IPS-20b (cell line): ENCODE measurements around the gene SSTR5.
A peak's percentile ranks its signal among the peaks of the same experiment; 100 is the strongest.

Experiments used
- H3K27ac ChIP-seq: one replicate; pipeline ENCODE4 v1.5.1; 2013; ENCODE audit warnings: low read length
- H3K27me3 ChIP-seq: 2 replicates; pipeline ENCODE4 v1.6.1; 2013; ENCODE audit warnings: mild to moderate bottlenecking, low read length, inconsistent platforms; ENCODE audit not compliant: insufficient read depth
- H3K36me3 ChIP-seq: 2 replicates; pipeline ENCODE4 v1.6.1; 2013; ENCODE audit warnings: low read depth, mild to moderate bottlenecking, inconsistent platforms, low read length, moderate library complexity; ENCODE audit not compliant: insufficient read depth
- H3K4me1 ChIP-seq: 2 replicates; pipeline ENCODE4 v1.6.1; 2013; ENCODE audit warnings: mild to moderate bottlenecking, control low read depth, inconsistent platforms, low read length, moderate library complexity; ENCODE audit not compliant: insufficient read depth
- H3K4me3 ChIP-seq: 2 replicates; pipeline ENCODE4 v1.5.1; 2013; ENCODE audit warnings: mild to moderate bottlenecking, low read length, inconsistent platforms
- H3K9ac ChIP-seq: 2 replicates; pipeline ENCODE4 v1.6.1; 2013; ENCODE audit warnings: low read depth, mild to moderate bottlenecking, inconsistent platforms, low read length, moderate library complexity
- H3K9me3 ChIP-seq: 2 replicates; pipeline ENCODE4 v1.6.1; 2013; ENCODE audit warnings: mild to moderate bottlenecking, low read depth, low read length, inconsistent platforms; ENCODE audit not compliant: insufficient read depth

The SSTR5 gene

DNA sequence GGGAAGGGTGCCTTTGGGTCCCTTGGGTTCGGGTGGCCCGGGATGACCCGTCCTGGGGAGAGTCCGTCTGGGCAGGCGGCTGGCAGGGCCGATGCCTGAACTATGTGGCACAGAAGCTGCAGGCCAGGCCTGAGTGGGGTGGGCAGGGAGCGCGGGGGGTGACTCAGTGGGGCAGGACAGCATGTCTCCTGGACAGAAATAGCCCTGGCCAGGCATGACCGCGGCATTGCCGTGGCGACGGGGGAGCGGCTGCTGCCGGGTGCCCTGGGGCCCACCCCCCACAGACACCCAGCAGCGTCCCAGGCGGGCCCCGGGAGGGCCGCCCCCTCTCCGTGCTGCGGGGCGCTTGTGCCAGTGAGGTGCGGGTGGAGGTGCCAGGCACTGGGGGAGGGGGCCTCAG, 25.3 kb downstream of the SSTR5 start:
- Histone ChIP-seq H3K9me3 (no peaks in the 10 kb centered on the region), H3K27ac (no peak overlapping the region), H3K4me1 (no peaks in the 10 kb centered on the region), H3K4me3 (no peak overlapping the region), H3K36me3 (no peaks in the 10 kb centered on the region), H3K9ac (no peak overlapping the region), H3K27me3 (no peaks in the 10 kb centered on the region)

DNA sequence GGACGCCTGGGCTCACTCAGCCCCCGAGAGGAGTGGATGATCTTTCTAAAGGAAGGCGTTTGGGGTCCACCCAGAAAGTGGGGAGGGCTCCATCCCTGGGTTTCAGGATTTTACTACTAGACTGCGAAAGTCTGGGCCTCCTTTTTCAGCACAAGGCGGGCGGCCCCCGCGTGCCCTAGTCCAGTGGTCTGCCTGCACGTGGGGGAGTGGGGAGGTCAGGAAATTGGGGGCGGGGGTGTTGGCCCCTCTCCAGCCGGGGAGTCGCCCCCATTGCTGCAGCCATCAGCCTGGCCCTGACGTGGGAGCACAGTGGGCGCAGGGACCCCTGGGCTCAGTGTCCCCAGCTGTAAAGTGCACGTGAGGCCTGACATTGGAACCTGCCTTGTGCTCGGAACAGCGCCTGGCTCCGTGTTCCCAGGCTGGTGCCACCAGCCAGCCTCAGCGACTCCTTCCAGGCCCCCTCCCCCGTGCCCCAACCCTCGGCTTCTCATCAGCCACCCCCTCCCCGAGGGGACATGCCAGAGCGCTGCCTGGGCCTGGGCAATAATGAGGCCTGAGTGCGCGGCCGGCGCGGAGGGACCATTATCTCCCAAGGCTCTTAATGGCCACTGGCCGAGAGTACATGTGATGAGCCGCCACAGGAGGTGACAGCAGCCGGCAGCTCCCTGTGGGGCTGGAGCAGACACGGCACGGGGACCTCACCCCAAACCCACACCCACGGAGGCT, 25.9 kb downstream of the SSTR5 start:
- Histone ChIP-seq H3K9me3 (no peaks in the 10 kb centered on the region), H3K4me1 (no peaks in the 10 kb centered on the region), H3K4me3 (no peak overlapping the region), H3K9ac (no peak overlapping the region), H3K36me3 (no peaks in the 10 kb centered on the region), H3K27ac (no peak overlapping the region), H3K27me3 (peaks cover 3% of the 10 kb centered on the region; the same call in 1 of the 2 replicates)

DNA sequence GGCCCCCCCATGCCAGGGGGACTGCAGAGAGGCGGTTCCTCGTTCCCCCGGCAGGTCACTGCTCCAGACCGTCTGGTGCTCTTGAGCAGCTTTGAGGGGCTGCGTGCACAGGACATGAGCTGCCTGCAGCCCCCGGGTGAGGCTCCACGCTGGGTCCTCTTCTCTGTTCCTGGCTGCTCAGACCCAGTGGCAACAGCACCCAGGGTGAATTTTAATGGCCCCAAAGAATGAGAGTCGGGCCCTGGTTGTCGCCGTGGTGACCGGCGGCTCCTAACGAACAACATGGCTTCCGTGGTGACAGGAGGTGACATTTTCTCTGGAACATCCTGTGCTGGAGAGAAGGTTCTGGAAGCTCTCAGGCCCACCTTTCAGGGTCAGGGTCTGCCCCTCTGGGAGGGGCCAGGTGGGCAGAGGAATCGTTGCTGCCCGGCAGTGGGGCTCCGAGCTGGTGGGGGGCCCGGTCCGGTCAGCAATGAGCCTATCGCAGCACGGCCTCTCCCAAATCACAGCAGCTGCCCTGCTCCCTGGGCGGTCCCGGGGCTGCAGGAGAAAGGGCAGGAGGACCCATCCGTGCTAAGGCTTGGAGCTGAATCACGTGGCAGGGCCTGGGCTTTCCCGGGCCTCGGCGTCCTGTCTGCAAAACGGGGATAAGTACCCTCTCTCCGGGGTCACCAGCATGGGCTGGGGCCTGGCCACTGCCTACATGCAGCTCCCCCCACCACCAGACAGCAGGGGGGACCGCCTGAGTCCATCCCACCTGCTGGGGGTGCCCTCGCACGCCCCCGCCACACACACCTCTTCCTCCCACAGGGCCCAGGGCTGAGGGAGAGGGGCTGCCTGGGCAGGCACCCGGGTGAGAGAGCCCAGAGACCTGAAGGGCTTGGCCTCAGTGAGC, 26.9 kb downstream of the SSTR5 start:
- no peaks in the 10 kb centered on the region for H3K36me3 ChIP-seq
- no peaks in the 10 kb centered on the region for H3K9me3 ChIP-seq
- H3K27me3 ChIP-seq = peaks cover 12% of the 10 kb centered on the region; the same call in 1 of the 2 replicates
- no peak overlapping the region for H3K27ac ChIP-seq
- H3K4me1 ChIP-seq = no peaks in the 10 kb centered on the region
- H3K9ac ChIP-seq = no peak overlapping the region
- H3K4me3 ChIP-seq = no peak overlapping the region

DNA sequence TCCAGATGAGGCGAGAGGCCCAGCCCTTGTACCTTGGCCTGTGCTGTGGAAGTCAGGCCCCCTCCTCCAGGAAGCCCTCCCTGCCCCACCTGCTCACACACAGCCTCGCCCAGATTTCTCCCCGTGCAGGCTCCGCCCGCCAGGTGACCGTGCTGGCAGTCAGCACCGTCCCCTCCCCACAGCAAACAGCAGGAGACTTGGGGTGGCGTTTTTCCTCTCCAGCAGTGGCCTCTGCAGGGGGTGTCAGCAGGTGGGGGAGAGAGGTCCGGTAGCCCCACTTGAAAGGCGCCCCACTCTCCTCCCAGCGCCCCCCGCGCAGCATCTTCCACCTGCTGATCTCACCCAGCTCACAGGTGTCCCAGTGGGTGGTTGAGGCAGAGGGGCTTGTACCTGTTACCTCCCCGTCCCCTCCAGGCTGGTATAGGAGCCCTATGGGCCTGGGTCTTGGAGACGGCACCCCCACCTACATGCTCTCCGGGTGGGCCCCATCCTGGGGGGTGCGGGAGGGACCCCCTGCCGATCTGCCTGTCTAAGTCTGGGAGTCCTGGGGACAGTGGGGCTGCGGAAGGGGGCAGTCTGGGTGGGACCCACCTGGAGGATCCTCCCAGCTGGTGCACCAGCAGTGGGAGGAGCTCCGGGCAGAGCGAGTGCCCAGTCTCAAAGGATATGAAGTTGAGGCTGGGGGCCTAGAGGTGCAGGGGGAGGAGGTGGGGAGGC, 27.7 kb downstream of the SSTR5 start:
- Histone ChIP-seq H3K9ac (no peak overlapping the region), H3K27me3 (peaks cover 17% of the 10 kb centered on the region; the same call in 1 of the 2 replicates), H3K4me3 (no peak overlapping the region), H3K36me3 (no peaks in the 10 kb centered on the region), H3K27ac (no peak overlapping the region), H3K4me1 (no peaks in the 10 kb centered on the region), H3K9me3 (no peaks in the 10 kb centered on the region)

DNA sequence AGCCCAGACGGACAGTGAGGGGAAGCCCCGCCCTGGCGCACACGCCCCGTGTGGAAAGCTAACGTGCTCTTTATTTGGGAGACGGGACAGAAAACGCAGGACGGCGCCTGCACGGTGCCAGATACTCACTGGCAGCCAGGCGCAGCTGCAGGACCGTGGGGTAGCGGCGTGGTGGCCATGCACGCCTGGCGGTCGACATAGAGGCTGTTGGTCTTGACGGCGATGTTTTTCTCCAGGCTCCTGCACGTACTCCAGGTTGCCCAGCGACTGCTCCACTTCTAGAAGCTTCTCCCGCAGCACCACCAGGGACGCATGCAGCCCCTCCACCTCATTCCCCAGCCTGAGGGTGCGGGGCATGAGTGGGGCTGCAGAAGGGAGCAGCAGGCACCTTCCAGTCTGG, 28.6 kb downstream of the SSTR5 start:
- no peaks in the 10 kb centered on the region for H3K36me3 ChIP-seq
- H3K4me1 ChIP-seq = no peaks in the 10 kb centered on the region

GRCh38 chr16:1101573-1102332, 29.2 kb downstream of the SSTR5 start:
- no peaks in the 10 kb centered on the region for H3K9me3 ChIP-seq
- H3K36me3 ChIP-seq = no peaks in the 10 kb centered on the region
- H3K27ac ChIP-seq = no peak overlapping the region
- H3K4me3 ChIP-seq = no peak overlapping the region
- H3K9ac ChIP-seq = no peak overlapping the region
- H3K4me1 ChIP-seq = no peaks in the 10 kb centered on the region
- peaks cover 17% of the 10 kb centered on the region; the same call in 1 of the 2 replicates for H3K27me3 ChIP-seq

More for the DNA sequence above, 28.6 kb downstream of the SSTR5 start:
- Histone ChIP-seq H3K9me3 (no peaks in the 10 kb centered on the region), H3K27ac (no peak overlapping the region), H3K4me3 (no peak overlapping the region), H3K27me3 (peaks cover 17% of the 10 kb centered on the region; the same call in 1 of the 2 replicates), H3K9ac (no peak overlapping the region)

DNA sequence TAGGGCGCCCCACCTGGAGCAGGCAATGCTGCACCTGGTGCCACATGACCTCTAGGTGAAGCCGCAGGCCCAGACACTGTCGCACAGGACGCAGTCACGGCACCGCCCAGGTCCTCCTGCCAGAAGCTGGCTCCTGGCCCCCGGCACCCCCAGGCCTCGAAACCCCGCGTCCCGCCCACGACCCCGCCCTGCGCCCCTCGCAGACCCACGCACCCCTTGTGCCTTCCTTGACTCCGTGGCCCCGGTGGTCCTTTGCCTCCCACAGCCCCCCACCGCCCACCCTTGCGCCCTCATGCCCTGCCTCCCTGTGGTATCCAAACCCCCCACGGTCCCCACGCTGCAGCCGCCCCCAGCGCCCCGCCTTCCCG, 29.8 kb downstream of the SSTR5 start:
- peaks cover 17% of the 10 kb centered on the region; the same call in 1 of the 2 replicates for H3K27me3 ChIP-seq
- no peaks in the 10 kb centered on the region for H3K36me3 ChIP-seq
- H3K4me1 ChIP-seq = no peaks in the 10 kb centered on the region
- no peak overlapping the region for H3K27ac ChIP-seq
- H3K9me3 ChIP-seq = no peaks in the 10 kb centered on the region
- H3K9ac ChIP-seq = no peak overlapping the region
- no peak overlapping the region for H3K4me3 ChIP-seq

DNA sequence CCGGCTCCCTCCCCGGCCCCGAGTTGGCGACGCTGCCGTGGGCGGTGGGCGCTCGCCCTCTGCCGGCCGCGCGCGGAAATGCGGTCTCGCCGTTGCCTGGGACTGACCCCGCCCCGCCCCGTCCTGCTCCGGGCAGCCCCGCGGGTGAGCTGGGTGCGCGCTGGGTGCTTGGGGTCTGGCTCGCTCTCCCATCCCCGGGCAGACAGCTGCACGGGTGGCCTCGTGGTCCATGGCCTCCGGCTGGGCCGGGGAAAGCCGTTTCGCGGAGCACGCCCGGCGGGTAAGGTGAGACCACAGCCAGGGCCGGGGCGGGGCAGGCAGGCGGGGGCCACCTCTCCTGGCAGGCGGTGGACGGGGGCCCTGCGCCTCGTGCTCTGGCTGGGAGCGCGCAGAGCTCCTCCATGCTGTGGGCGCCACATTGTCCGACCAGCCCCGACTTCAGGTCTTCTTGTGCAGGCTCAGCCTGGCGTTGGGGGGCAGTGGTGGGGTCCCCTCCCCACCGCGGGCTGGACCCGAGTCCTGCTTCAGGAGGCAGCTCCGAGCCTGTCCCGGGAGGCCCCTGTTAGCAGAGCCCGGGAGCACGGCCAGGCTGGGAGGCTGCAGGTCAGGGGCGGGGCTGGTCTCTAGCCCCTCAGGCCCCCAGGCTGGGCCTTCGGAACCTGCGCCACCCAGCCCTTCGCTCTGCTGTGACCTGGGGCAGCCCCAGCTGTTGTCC, 30.5 kb downstream of the SSTR5 start:
- Histone ChIP-seq H3K27me3 (peaks cover 17% of the 10 kb centered on the region; the same call in 1 of the 2 replicates), H3K4me1 (no peaks in the 10 kb centered on the region), H3K36me3 (no peaks in the 10 kb centered on the region), H3K9ac (no peak overlapping the region; the same call in 1 of the 2 replicates), H3K4me3 (peak overlapping the region; percentile 65; the same call in 1 of the 2 replicates), H3K27ac (no peak overlapping the region), H3K9me3 (no peaks in the 10 kb centered on the region)

GRCh38 chr16:1103636-1103980, 31.1 kb downstream of the SSTR5 start:
- Histone ChIP-seq H3K4me3 (peak overlapping the region; percentile 65; the same call in 1 of the 2 replicates), H3K27me3 (peaks cover 21% of the 10 kb centered on the region; the same call in 1 of the 2 replicates), H3K9ac (no peak overlapping the region), H3K9me3 (no peaks in the 10 kb centered on the region), H3K36me3 (no peaks in the 10 kb centered on the region), H3K4me1 (no peaks in the 10 kb centered on the region), H3K27ac (no peak overlapping the region)

- H3K4me1 ChIP-seq = no peaks in the 10 kb centered on the region
- H3K27me3 ChIP-seq = peaks cover 42% of the 10 kb centered on the region
- no peaks in the 10 kb centered on the region for H3K36me3 ChIP-seq
- no peak overlapping the region for H3K9ac ChIP-seq
- no peak overlapping the region for H3K4me3 ChIP-seq
- no peaks in the 10 kb centered on the region for H3K9me3 ChIP-seq
- H3K27ac ChIP-seq = no peak overlapping the region
These were observed 33.5 kb downstream of the SSTR5 start for GRCh38 chr16:1105888-1106620.
